ENCODE data around the gene MTUS2.

DNA sequence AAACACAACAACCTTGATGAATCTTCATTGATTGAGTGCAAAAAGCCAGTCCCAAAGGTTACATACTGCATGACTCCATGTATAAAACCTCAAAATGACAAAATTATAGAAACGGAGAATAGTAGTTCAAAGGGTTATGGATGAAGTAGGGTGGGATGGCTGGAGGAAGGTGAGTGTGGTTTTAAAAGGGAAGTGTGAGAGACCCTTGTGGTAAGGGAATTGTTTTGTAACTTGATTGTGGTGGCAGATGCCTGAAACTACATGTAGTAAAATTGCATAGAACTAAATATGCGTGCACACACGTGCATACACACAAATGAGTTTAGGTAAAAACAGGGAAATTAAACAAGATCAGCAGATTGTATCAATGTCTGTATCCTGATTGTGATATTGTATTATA lies 340.7 kb downstream of the MTUS2 start:
- TF ChIP-seq, protein P1, sequence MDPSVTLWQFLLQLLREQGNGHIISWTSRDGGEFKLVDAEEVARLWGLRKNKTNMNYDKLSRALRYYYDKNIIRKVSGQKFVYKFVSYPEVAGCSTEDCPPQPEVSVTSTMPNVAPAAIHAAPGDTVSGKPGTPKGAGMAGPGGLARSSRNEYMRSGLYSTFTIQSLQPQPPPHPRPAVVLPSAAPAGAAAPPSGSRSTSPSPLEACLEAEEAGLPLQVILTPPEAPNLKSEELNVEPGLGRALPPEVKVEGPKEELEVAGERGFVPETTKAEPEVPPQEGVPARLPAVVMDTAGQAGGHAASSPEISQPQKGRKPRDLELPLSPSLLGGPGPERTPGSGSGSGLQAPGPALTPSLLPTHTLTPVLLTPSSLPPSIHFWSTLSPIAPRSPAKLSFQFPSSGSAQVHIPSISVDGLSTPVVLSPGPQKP (IDR thresholded peaks at IDR 0.05; ENCODE audit: low read depth, low read length), result no peak
- TF ChIP-seq POLR2A (IDR thresholded peaks at IDR 0.05; ENCODE audit: low read length) (no peak), SREBF2 (IDR thresholded peaks at IDR 0.05) (no peak)
- TF ChIP-seq, protein P2, sequence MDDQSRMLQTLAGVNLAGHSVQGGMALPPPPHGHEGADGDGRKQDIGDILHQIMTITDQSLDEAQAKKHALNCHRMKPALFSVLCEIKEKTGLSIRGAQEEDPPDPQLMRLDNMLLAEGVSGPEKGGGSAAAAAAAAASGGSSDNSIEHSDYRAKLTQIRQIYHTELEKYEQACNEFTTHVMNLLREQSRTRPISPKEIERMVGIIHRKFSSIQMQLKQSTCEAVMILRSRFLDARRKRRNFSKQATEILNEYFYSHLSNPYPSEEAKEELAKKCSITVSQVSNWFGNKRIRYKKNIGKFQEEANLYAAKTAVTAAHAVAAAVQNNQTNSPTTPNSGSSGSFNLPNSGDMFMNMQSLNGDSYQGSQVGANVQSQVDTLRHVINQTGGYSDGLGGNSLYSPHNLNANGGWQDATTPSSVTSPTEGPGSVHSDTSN (IDR thresholded peaks at IDR 0.05), result no peak
